GM19468 (cell line): ENCODE data around the gene ANGPTL4.

Experiments used
- ATAC-seq: cut with Tn5 transposase; IDR thresholded peaks from one replicate; pipeline ENCODE4 v1.9.1; 2021; ENCODE audit warnings: mild to moderate bottlenecking, moderate library complexity, moderate number of reproducible peaks; ENCODE audit not compliant: unreplicated experiment; ENCODE audit errors: extremely low read depth

ANGPTL4 gene

GRCh38 chr19:8387688-8388611 lies 24.0 kb downstream of the ANGPTL4 start:
- ATAC-seq: no peak

GRCh38 chr19:8388612-8388958 lies 24.6 kb downstream of the ANGPTL4 start:
- no peak for ATAC-seq

GRCh38 chr19:8389891-8390616 lies 26.1 kb downstream of the ANGPTL4 start, which contains the start of gene RAB11B:
RAB11B (plus strand) TSS chr19:8390360; CDS start chr19:8390417, 57 bp downstream.
- ATAC-seq: peak; percentile 89

- ATAC-seq: no peak
These were observed 26.6 kb downstream of the ANGPTL4 start for GRCh38 chr19:8390617-8390981.

- ATAC-seq: no peak
These were observed 27.5 kb downstream of the ANGPTL4 start for GRCh38 chr19:8391198-8392016.

GRCh38 chr19:8392017-8392591 lies 28.1 kb downstream of the ANGPTL4 start:
- no peak for ATAC-seq

GRCh38 chr19:8393192-8393870 lies 29.4 kb downstream of the ANGPTL4 start:
- no peak for ATAC-seq

- no peak for ATAC-seq
These were observed 29.9 kb downstream of the ANGPTL4 start for GRCh38 chr19:8393871-8394250.

GRCh38 chr19:8395621-8396082 lies 31.7 kb downstream of the ANGPTL4 start:
- no peak for ATAC-seq

GRCh38 chr19:8396185-8396562 lies 32.2 kb downstream of the ANGPTL4 start:
- ATAC-seq: no peak

GRCh38 chr19:8396563-8397203 lies 32.7 kb downstream of the ANGPTL4 start:
- ATAC-seq: no peak

GRCh38 chr19:8397271-8397670 lies 33.3 kb downstream of the ANGPTL4 start:
- no peak for ATAC-seq

- ATAC-seq: no peak
These were observed 33.9 kb downstream of the ANGPTL4 start for GRCh38 chr19:8397746-8398310.

GRCh38 chr19:8398311-8398771 lies 34.4 kb downstream of the ANGPTL4 start:
- ATAC-seq: no peak

GRCh38 chr19:8399681-8400188 lies 35.8 kb downstream of the ANGPTL4 start:
- ATAC-seq: no peak

- no peak for ATAC-seq
These were observed 38.0 kb downstream of the ANGPTL4 start for GRCh38 chr19:8401981-8402411.

GRCh38 chr19:8403098-8403819 lies 39.3 kb downstream of the ANGPTL4 start:
- no peak for ATAC-seq

GRCh38 chr19:8403820-8404109 lies 39.8 kb downstream of the ANGPTL4 start:
- ATAC-seq: no peak
